ENCODE results near the gene PPP1R14C.

- TF ChIP-seq POLR2AphosphoS5 (IDR thresholded peaks at IDR 0.05; ENCODE audit: borderline replicate concordance, low read depth, low read length) (no peak), EZH2 (IDR thresholded peaks at IDR 0.05) (no peak), FOXP2 (optimal IDR thresholded peaks at IDR 0.05; ENCODE audit: control extremely low read depth, extremely low read length, insufficient read depth) (no peak)
Observed at GRCh38 chr6:150145830-150146229, 3.0 kb downstream of the PPP1R14C start.

All from SK-N-MC (cell line).